GM12878 (cell line): ENCODE measurements around the gene NPB. TPM values are rescaled to one million over a fixed set of nuclear protein-coding genes. Genes with fewer than 3 reads are reported as not detected.

Source experiments
- BHLHE40 ChIP-seq, 2 experiments: fragments of 450-650 bp in 1 of 2; IDR thresholded peaks; 2 replicates each; pipeline ENCODE4 v1.6.1; 2011 to 2017; ENCODE audit warnings: low read depth in 2 of 2, borderline replicate concordance in 1 of 2, improper control_type of control experiment in 1 of 2, low read length in 1 of 2, mild to moderate bottlenecking in 1 of 2
- BMI1 ChIP-seq: fragments of 450-650 bp; IDR thresholded peaks from 2 replicates; pipeline ENCODE4 v1.6.1; 2016; ENCODE audit warnings: mild to moderate bottlenecking, moderate library complexity, borderline replicate concordance
- ESRRA ChIP-seq: IDR thresholded peaks from 2 replicates; pipeline ENCODE4 v1.6.1; 2012; ENCODE audit warnings: mild to moderate bottlenecking, low read length, improper control_type of control experiment
- EZH2 ChIP-seq: IDR thresholded peaks from 2 replicates; pipeline ENCODE4 v1.6.1; 2012; ENCODE audit warnings: low read depth, mild to moderate bottlenecking, control low read depth, inconsistent platforms, low read length, borderline replicate concordance; ENCODE audit not compliant: control insufficient read depth
- FOXK2 ChIP-seq: fragments of 450-650 bp; IDR thresholded peaks from 2 replicates; pipeline ENCODE4 v1.6.1; 2017; ENCODE audit warnings: mild to moderate bottlenecking, moderate library complexity
- GABPA ChIP-seq: IDR thresholded peaks from 2 replicates; pipeline ENCODE4 v1.6.1; 2014; ENCODE audit warnings: antibody characterized with exemption, low read depth, mild to moderate bottlenecking, inconsistent platforms
- GATAD2B ChIP-seq: fragments of 450-650 bp; conservative IDR thresholded peaks from 2 replicates; pipeline ENCODE4 v1.6.1; 2017; ENCODE audit warnings: low read depth, mild to moderate bottlenecking, moderate library complexity
- IRF4 ChIP-seq: IDR thresholded peaks from 2 replicates; pipeline ENCODE4 v1.6.1; 2011; ENCODE audit warnings: low read depth, low read length
- JUNB ChIP-seq: IDR thresholded peaks from 2 replicates; pipeline ENCODE4 v1.6.1; 2016; ENCODE audit warnings: antibody characterized with exemption, mild to moderate bottlenecking
- MEF2A ChIP-seq: IDR thresholded peaks from 2 replicates; pipeline ENCODE4 v1.6.1; 2011; ENCODE audit warnings: low read depth, mild to moderate bottlenecking, low read length, moderate library complexity; ENCODE audit not compliant: insufficient read depth
- RB1 ChIP-seq: fragments of 450-650 bp; formaldehyde crosslinking; IDR thresholded peaks from 2 replicates; pipeline ENCODE4 v1.6.1; 2017; ENCODE audit warnings: mild to moderate bottlenecking, borderline replicate concordance
- SIX5 ChIP-seq: IDR thresholded peaks from 2 replicates; pipeline ENCODE4 v1.6.1; 2011; ENCODE audit warnings: mild to moderate bottlenecking, low read depth, low read length, moderate library complexity; ENCODE audit not compliant: severe bottlenecking
- ZBTB4 ChIP-seq: fragments of 450-650 bp; formaldehyde crosslinking; IDR thresholded peaks from 2 replicates; pipeline ENCODE4 v1.4.0; 2022; ENCODE audit warnings: mild to moderate bottlenecking, moderate library complexity
- ZSCAN29 ChIP-seq: fragments of 450-650 bp; IDR thresholded peaks from 2 replicates; pipeline ENCODE4 v1.6.1; 2017; ENCODE audit warnings: mild to moderate bottlenecking, moderate library complexity
- ZZZ3 ChIP-seq: IDR thresholded peaks from 2 replicates; pipeline ENCODE4 v1.6.1; 2011; ENCODE audit warnings: low read depth; ENCODE audit not compliant: control insufficient read depth, insufficient read length
- polyA plus RNA-seq, 11 experiments: library from polyadenylated mRNA; depleted of rRNA in 4 of 11; unstranded in 6 of 11; stranded (reverse) in 5 of 11; fragments of >200 nt; fragmentation: Nextera tagmentation in 4 of 11; fragmentation: Illumina TruSeq in 1 of 11; extraction: Ambion mirVana in 4 of 11; extraction: Trizol in 1 of 11; gene quantifications; 1 replicate in 1 of 11; 2 replicates in 10 of 11; pipeline versions ENCODE4 v1.2.1 to v1.2.3, GENCODE V29; 2011 to 2016; ENCODE audit warnings: inconsistent platforms in 2 of 11, missing spikeins in 2 of 11, low read depth in 1 of 11
- total RNA-seq, 4 experiments: library from RNA; depleted of rRNA in 3 of 4; stranded (reverse); fragments of >200 nt in 3 of 4; fragmentation: Illumina TruSeq in 1 of 4; extraction: Trizol in 1 of 4; gene quantifications; 2 replicates each; pipeline versions ENCODE4 v1.2.1 to v1.2.3, GENCODE V29; 2013 to 2021
- TF ChIP-seq, protein P1 (sequence below): fragments of 150-350 bp; IDR thresholded peaks from 2 replicates; pipeline ENCODE4 v1.6.1; 2014; ENCODE audit warnings: mild to moderate bottlenecking, low read depth, low read length
- TF ChIP-seq, protein P2 (sequence below): fragments of 450-650 bp; IDR thresholded peaks from 2 replicates; pipeline ENCODE4 v1.6.1; 2014; ENCODE audit warnings: mild to moderate bottlenecking
- TF ChIP-seq, protein P3 (sequence below): fragments of 450-650 bp; formaldehyde crosslinking; IDR thresholded peaks from 2 replicates; pipeline ENCODE4 v1.5.0; 2022; ENCODE audit warnings: mild to moderate bottlenecking, missing genetic modification characterization
- TF ChIP-seq, protein P4 (sequence below): IDR thresholded peaks from 2 replicates; pipeline ENCODE4 v1.6.1; 2012; ENCODE audit warnings: low read depth, low read length, improper control_type of control experiment

The NPB gene
- total and polyA plus RNA-seq, 10 of the 15 experiments (the other 5 are each of a cell fraction or from before 2014, with no cell fraction given), result 0.03 to 0.40 (median 0.15) TPM; not detected in 2

DNA sequence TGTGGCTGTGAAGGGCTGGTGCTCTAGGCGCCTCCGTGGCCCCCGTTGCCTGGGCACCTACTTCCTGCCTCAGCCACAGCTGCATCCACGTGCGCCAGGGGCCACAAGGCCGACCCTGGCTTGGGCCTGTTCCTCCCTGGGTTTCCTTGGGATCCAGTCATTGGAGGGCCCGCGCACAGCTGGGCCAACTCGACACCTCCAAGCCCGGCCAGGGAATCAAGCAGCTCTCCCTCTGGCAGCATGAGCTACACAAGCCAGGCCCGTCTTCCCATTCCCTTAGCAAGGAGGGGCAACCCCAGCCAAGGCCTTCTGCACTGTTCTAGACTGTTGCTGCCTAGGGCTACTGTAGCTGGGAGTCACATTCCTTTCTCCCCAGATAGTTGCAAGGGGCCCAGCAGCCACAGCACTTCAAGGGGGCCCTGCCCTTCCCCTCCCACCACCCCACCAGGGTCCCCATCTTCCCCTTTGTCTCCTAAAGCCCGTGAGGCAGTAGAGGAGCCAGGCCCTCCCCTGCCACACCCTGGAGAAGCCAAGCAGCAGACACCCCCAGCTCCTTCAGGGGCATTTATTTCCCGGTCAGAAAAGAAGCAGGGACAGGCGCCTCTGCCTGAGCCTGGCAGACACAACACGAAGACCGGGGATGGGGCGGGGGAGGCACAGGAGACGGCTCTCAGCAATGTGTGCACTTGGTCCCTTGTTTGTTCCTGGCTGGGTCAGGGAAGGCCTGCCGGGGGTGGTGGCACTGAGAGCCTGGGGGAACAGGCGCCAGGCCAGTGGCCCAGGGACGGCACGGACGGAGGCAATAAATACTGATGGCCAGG lies 34.7 kb upstream of the NPB start (continued):
- TF ChIP-seq ZBTB4 (no peak), JUNB (no peak), GABPA (no peak), ZZZ3 (no peak), SIX5 (no peak), GATAD2B (no peak), FOXK2 (no peak), BHLHE40 (IDR thresholded peaks at IDR 0.05; ENCODE audit: borderline replicate concordance in 1 of 2, low read depth in 2 of 2, low read length in 1 of 2) (peak; percentile 45 to 84; a peak in 3 of 4 replicates), ESRRA (no peak), BMI1 (0 out of 2 replicates have a peak, but pooled peaks have one; percentile 30), EZH2 (no peak), ZSCAN29 (no peak), RB1 (no peak), MEF2A (no peak), IRF4 (no peak)
- TF ChIP-seq, protein P1, sequence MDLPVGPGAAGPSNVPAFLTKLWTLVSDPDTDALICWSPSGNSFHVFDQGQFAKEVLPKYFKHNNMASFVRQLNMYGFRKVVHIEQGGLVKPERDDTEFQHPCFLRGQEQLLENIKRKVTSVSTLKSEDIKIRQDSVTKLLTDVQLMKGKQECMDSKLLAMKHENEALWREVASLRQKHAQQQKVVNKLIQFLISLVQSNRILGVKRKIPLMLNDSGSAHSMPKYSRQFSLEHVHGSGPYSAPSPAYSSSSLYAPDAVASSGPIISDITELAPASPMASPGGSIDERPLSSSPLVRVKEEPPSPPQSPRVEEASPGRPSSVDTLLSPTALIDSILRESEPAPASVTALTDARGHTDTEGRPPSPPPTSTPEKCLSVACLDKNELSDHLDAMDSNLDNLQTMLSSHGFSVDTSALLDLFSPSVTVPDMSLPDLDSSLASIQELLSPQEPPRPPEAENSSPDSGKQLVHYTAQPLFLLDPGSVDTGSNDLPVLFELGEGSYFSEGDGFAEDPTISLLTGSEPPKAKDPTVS, result no peak
- TF ChIP-seq, protein P2, sequence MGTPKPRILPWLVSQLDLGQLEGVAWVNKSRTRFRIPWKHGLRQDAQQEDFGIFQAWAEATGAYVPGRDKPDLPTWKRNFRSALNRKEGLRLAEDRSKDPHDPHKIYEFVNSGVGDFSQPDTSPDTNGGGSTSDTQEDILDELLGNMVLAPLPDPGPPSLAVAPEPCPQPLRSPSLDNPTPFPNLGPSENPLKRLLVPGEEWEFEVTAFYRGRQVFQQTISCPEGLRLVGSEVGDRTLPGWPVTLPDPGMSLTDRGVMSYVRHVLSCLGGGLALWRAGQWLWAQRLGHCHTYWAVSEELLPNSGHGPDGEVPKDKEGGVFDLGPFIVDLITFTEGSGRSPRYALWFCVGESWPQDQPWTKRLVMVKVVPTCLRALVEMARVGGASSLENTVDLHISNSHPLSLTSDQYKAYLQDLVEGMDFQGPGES, result no peak
- TF ChIP-seq, protein P3, sequence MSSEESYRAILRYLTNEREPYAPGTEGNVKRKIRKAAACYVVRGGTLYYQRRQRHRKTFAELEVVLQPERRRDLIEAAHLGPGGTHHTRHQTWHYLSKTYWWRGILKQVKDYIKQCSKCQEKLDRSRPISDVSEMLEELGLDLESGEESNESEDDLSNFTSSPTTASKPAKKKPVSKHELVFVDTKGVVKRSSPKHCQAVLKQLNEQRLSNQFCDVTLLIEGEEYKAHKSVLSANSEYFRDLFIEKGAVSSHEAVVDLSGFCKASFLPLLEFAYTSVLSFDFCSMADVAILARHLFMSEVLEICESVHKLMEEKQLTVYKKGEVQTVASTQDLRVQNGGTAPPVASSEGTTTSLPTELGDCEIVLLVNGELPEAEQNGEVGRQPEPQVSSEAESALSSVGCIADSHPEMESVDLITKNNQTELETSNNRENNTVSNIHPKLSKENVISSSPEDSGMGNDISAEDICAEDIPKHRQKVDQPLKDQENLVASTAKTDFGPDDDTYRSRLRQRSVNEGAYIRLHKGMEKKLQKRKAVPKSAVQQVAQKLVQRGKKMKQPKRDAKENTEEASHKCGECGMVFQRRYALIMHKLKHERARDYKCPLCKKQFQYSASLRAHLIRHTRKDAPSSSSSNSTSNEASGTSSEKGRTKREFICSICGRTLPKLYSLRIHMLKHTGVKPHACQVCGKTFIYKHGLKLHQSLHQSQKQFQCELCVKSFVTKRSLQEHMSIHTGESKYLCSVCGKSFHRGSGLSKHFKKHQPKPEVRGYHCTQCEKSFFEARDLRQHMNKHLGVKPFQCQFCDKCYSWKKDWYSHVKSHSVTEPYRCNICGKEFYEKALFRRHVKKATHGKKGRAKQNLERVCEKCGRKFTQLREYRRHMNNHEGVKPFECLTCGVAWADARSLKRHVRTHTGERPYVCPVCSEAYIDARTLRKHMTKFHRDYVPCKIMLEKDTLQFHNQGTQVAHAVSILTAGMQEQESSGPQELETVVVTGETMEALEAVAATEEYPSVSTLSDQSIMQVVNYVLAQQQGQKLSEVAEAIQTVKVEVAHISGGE (CRISPR knock-in tag), result 0 out of 2 replicates have a peak, but pooled peaks have one; percentile 3
- TF ChIP-seq, protein P4, sequence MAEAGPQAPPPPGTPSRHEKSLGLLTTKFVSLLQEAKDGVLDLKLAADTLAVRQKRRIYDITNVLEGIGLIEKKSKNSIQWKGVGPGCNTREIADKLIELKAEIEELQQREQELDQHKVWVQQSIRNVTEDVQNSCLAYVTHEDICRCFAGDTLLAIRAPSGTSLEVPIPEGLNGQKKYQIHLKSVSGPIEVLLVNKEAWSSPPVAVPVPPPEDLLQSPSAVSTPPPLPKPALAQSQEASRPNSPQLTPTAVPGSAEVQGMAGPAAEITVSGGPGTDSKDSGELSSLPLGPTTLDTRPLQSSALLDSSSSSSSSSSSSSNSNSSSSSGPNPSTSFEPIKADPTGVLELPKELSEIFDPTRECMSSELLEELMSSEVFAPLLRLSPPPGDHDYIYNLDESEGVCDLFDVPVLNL, result no peak
